Stimulated activated memory B cell treated with anti-CD40 and anti-IgM and Interleukin-4, amounts not matched to agents 10 μg/mL and 1 μg/mL and 100 μg/mL, for 72 hours (primary cell): ENCODE data around the gene EXD1.
"Not testable (repeated sequence)": the region's sequence is repeated elsewhere in the genome, so short reads cannot be mapped to it uniquely, and the experiment has no call there.

Source experiments
- ATAC-seq: fragments of 150-1000 bp; cut with Tn5 transposase; 2 replicates; pipeline ENCODE4 v1.10.0; 2021
- H3K27ac Mint-ChIP-seq: one replicate; pipeline ENCODE4 v1.8.0; 2022; ENCODE audit warnings: mild to moderate bottlenecking, mixed read lengths
- H3K27me3 Mint-ChIP-seq: one replicate; pipeline ENCODE4 v1.8.0; 2022; ENCODE audit warnings: mixed read lengths
- H3K36me3 Mint-ChIP-seq: one replicate; pipeline ENCODE4 v1.8.0; 2022; ENCODE audit warnings: mixed read lengths
- H3K4me1 Mint-ChIP-seq: one replicate; pipeline ENCODE4 v1.8.0; 2022; ENCODE audit warnings: mixed read lengths
- H3K4me3 Mint-ChIP-seq: one replicate; pipeline ENCODE4 v1.8.0; 2022; ENCODE audit warnings: mild to moderate bottlenecking, moderate library complexity, mixed read lengths
- H3K9me3 Mint-ChIP-seq: one replicate; pipeline ENCODE4 v1.8.0; 2022; ENCODE audit warnings: mixed read lengths

EXD1 gene

DNA sequence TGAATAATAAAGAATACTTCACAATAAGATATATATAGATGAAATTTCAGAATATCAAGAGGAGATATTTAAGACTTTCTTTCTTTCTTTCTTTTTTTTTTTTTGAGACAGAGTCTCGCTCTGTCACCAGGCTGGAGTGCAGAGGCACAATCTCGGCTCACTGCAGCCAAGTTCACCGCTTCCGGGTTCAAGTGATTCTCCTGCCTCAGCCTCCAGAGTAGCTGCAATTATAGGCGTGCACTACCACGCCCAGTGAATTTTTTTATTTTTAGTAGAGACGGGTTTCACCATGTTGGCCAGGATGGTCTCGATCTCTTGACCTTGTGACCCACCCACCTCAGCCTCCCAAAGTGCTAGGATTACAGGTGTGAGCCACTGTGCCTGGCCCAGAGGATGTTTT, 20.2 kb upstream of the EXD1 start:
- not testable (repeated sequence) for H3K36me3 Mint-ChIP-seq, H3K4me3 Mint-ChIP-seq, H3K27ac Mint-ChIP-seq, H3K9me3 Mint-ChIP-seq, H3K27me3 Mint-ChIP-seq, H3K4me1 Mint-ChIP-seq, ATAC-seq

- no peak for ATAC-seq
- Mint-ChIP-seq H3K36me3 (peaks cover 26% of the 10 kb centered on the region), H3K4me3 (no peak overlapping the region), H3K27ac (no peak overlapping the region), H3K4me1 (peaks cover 7% of the 10 kb centered on the region), H3K9me3 (no peaks in the 10 kb centered on the region), H3K27me3 (no peaks in the 10 kb centered on the region)
Measured at GRCh38 chr15:41241221-41241964, 10.8 kb upstream of the EXD1 start.

DNA sequence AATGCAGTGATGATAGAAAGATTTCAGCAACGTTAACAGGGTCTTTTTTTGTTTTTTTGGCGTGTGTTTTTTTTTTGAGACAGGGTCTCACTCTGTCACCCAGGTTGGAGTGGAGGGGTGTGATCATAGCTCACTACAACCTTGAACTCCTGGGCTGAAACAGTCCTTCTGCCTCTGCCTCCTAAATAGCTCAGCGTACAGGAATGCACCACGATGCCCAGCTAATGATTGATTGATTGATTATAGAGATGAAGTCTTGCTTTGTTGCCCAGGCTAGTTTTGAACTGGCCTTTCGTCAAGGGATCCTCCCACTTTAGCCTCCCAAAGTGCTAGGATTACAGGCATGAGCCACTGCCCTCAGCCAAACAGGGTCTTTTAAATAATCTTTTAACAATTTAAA, 7.5 kb upstream of the EXD1 start:
- no peaks in the 10 kb centered on the region for H3K27me3 Mint-ChIP-seq
- H3K4me1 Mint-ChIP-seq = peaks cover 15% of the 10 kb centered on the region
- H3K9me3 Mint-ChIP-seq = no peaks in the 10 kb centered on the region
- no peak overlapping the region for H3K27ac Mint-ChIP-seq
- no peak for ATAC-seq
- H3K36me3 Mint-ChIP-seq = peaks cover 8% of the 10 kb centered on the region
- no peak overlapping the region for H3K4me3 Mint-ChIP-seq

DNA sequence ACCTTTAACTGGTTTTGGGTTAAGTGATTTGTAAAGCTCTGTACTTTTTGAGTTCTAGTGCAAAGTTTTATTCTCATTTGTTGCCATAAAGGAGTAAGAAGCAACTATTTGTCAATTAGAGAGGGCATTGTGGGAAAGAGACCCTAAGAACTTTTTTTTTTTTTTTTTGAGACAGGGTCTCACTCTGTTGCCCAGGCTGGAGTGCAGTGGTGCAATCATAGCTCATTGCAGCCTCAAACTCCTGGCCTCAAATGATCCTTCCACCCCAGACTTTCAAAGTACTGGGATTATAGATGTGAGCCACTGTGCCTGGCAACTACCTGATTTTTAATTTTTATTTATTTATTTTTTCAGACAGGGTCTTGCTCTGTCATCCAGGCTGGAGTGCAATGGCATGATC, 5.4 kb upstream of the EXD1 start:
- Mint-ChIP-seq H3K9me3 (no peaks in the 10 kb centered on the region), H3K27me3 (no peaks in the 10 kb centered on the region), H3K4me3 (no peak overlapping the region), H3K4me1 (peaks cover 31% of the 10 kb centered on the region), H3K27ac (no peak overlapping the region), H3K36me3 (peaks cover 5% of the 10 kb centered on the region)
- ATAC-seq = no peak

GRCh38 chr15:41235228-41235627, 4.7 kb upstream of the EXD1 start:
- not testable (repeated sequence) for H3K4me3 Mint-ChIP-seq, H3K27ac Mint-ChIP-seq, H3K27me3 Mint-ChIP-seq, ATAC-seq, H3K36me3 Mint-ChIP-seq, H3K9me3 Mint-ChIP-seq
- peaks cover 31% of the 10 kb centered on the region for H3K4me1 Mint-ChIP-seq

- peaks cover 31% of the 10 kb centered on the region for H3K4me1 Mint-ChIP-seq
- H3K9me3 Mint-ChIP-seq = no peaks in the 10 kb centered on the region
- H3K4me3 Mint-ChIP-seq = no peak overlapping the region
- ATAC-seq = no peak
- H3K27ac Mint-ChIP-seq = no peak overlapping the region
- no peaks in the 10 kb centered on the region for H3K27me3 Mint-ChIP-seq
- peaks cover 5% of the 10 kb centered on the region for H3K36me3 Mint-ChIP-seq
Measured at GRCh38 chr15:41233367-41233771, 2.8 kb upstream of the EXD1 start.

DNA sequence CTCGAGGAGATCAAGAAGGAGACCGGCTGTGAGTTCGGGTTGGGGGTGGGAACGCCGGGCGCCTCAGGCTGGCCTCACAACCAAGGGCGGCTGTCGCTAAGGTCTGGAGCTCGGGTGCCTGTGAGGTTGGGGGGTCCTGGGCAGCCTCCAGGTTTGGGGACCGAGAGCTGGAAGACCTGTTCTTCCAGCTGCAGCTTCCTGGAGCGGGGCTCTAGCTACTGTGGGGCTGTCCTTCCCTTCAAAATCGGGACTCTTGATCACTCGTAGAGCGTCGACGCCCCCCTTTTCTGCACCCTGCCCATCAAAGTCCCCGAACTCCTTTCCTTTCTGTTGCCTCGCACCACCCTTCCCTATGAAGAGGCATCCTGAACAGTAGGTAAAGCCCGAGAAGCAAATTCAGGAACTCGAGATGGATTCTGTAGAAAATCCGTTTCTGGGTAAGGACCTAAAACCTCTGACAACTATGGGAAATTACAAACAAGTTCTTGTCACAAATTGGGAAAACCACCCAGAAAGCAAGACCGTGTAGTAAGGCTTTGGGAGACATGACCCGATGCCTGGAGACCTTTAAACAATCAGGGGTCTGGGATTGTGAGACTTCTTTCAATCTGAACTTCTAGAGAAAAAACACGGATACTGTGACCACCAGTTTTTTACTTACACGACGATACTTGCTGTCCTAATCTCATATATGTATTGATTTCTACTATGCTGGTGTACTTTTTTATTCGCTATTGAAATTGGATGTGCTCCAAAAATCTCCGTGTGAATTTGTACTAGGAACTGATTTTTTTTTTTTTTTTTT, 1.1 kb upstream of the EXD1 start:
- no peaks in the 10 kb centered on the region for H3K9me3 Mint-ChIP-seq
- H3K27ac Mint-ChIP-seq = peak overlapping the region; percentile 88
- H3K4me1 Mint-ChIP-seq = peaks cover 24% of the 10 kb centered on the region
- no peaks in the 10 kb centered on the region for H3K27me3 Mint-ChIP-seq
- ATAC-seq = peak; percentile 74
- no peaks in the 10 kb centered on the region for H3K36me3 Mint-ChIP-seq
- peak overlapping the region; percentile 93 for H3K4me3 Mint-ChIP-seq

DNA sequence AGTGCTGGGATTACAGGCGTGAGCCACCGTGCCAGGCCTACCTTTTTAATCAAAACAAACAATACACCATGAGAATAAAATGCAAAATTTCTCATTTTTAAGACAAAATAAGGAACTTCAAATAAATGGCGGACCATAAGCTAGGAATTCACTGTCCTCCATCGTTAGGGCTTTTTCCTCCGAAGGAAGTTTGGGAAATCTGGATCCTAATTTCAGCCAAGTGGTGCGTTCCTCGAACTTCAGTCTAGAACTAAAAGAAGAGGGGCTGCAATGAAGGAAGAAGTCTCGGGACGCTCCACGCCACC, 260 bp downstream of the EXD1 start:
- no peaks in the 10 kb centered on the region for H3K36me3 Mint-ChIP-seq
- H3K27ac Mint-ChIP-seq = peak overlapping the region; percentile 88
- peaks cover 24% of the 10 kb centered on the region for H3K4me1 Mint-ChIP-seq
- H3K4me3 Mint-ChIP-seq = peak overlapping the region; percentile 93
- H3K9me3 Mint-ChIP-seq = no peaks in the 10 kb centered on the region
- H3K27me3 Mint-ChIP-seq = no peaks in the 10 kb centered on the region
- ATAC-seq = no peak

DNA sequence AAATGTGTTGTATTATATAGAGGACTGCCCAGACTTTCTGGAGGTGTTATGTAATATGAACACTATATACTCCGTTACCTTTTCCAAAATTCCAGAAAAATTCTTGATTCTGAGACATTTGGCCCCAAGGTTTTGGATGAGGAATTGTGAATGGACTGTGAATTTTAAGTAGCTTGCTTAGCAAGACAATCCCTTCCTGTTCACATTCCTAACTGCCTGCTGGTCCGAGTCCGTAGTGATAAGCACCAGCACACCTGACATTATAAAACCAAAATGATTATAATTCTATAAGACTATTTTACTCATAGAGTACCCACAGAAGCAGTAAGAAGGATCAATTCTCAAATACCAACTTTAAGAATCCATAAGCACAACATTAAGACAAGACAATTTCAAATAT, 11.2 kb downstream of the EXD1 start:
- no peaks in the 10 kb centered on the region for H3K9me3 Mint-ChIP-seq
- H3K27me3 Mint-ChIP-seq = peaks cover 42% of the 10 kb centered on the region
- H3K4me1 Mint-ChIP-seq = no peaks in the 10 kb centered on the region
- no peaks in the 10 kb centered on the region for H3K36me3 Mint-ChIP-seq
- no peak for ATAC-seq
- H3K27ac Mint-ChIP-seq = no peak overlapping the region
- H3K4me3 Mint-ChIP-seq = no peak overlapping the region

DNA sequence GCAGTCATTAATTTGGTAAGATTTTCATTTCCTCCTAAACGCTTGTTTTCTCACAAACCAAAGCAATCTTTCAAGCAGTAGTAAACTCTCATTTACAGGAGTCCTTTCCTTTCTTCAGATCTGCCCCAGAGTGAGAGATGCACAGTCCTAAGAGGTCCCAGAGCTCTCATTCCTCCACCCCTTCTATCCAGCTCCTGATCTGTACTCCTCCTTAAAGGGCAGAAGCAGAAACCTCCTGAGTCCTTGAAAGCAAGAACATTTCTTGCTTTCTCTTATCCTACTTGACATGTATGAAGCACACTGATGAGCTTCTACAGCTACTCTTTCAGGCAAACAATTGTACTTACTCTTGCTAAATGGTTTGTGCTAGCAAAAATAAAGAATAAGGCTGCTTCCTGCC, 11.7 kb downstream of the EXD1 start:
- H3K27ac Mint-ChIP-seq = no peak overlapping the region
- H3K4me1 Mint-ChIP-seq = no peaks in the 10 kb centered on the region
- no peaks in the 10 kb centered on the region for H3K9me3 Mint-ChIP-seq
- H3K4me3 Mint-ChIP-seq = no peak overlapping the region
- H3K36me3 Mint-ChIP-seq = no peaks in the 10 kb centered on the region
- no peak for ATAC-seq
- H3K27me3 Mint-ChIP-seq = peaks cover 42% of the 10 kb centered on the region

DNA sequence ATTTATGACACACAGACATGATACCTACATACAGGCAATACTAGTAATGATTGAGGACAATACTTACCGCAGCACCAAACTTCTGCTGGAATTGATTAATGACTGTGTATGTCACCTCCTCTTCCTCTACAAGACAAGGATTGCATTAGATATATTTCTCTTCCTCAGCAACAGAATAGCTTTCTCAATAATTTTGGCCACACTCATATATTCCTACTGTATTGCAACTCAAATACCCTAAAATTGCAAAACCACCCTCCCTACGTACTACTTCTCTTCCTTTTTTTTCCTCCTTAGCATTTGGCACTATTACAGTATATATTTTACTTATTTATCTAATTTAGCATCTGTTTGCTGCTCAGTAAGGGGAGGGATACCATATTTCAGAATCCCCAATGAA, 14.8 kb downstream of the EXD1 start:
- Mint-ChIP-seq H3K36me3 (no peaks in the 10 kb centered on the region), H3K4me1 (no peaks in the 10 kb centered on the region), H3K27ac (no peak overlapping the region), H3K4me3 (no peak overlapping the region), H3K27me3 (peaks cover 45% of the 10 kb centered on the region), H3K9me3 (no peaks in the 10 kb centered on the region)
- no peak for ATAC-seq

GRCh38 chr15:41207687-41208448, 22.7 kb downstream of the EXD1 start:
- Mint-ChIP-seq H3K36me3 (no peaks in the 10 kb centered on the region), H3K27me3 (peaks cover 18% of the 10 kb centered on the region), H3K9me3 (no peaks in the 10 kb centered on the region), H3K4me1 (no peaks in the 10 kb centered on the region), H3K27ac (no peak overlapping the region), H3K4me3 (no peak overlapping the region)
- ATAC-seq = no peak

- Mint-ChIP-seq H3K36me3 (no peaks in the 10 kb centered on the region), H3K4me3 (no peak overlapping the region), H3K27ac (no peak overlapping the region), H3K4me1 (no peaks in the 10 kb centered on the region), H3K9me3 (no peaks in the 10 kb centered on the region), H3K27me3 (no peaks in the 10 kb centered on the region)
- no peak for ATAC-seq
Measured at GRCh38 chr15:41205315-41205714, 25.2 kb downstream of the EXD1 start.

GRCh38 chr15:41203395-41203794, 27.2 kb downstream of the EXD1 start:
- Mint-ChIP-seq H3K4me3 (no peak overlapping the region), H3K27me3 (no peaks in the 10 kb centered on the region), H3K9me3 (no peaks in the 10 kb centered on the region), H3K4me1 (no peaks in the 10 kb centered on the region), H3K27ac (no peak overlapping the region), H3K36me3 (no peaks in the 10 kb centered on the region)
- no peak for ATAC-seq

- Mint-ChIP-seq H3K36me3 (no peaks in the 10 kb centered on the region), H3K4me3 (no peak overlapping the region), H3K9me3 (no peaks in the 10 kb centered on the region), H3K4me1 (no peaks in the 10 kb centered on the region), H3K27me3 (no peaks in the 10 kb centered on the region), H3K27ac (no peak overlapping the region)
- no peak for ATAC-seq
Measured at GRCh38 chr15:41199470-41199869, 31.1 kb downstream of the EXD1 start.

DNA sequence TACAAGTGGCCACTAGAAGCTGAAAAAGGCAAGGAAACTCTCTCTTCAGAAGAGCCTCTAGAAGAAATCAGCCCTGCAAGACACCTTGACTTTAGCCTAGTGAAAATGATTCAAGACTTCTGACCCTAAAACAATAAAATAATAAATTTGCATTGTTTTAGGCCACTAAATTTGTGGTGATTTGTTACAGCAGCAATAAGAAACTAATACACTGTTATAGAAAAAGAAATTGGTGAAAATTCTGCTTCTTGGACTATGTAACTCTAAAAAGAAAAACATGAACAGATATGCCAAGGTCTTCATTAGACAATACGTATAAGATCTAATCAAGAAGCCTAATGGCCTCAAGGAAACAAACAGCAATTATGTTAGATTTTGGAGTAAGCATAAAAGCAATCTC, 36.1 kb downstream of the EXD1 start:
- no peaks in the 10 kb centered on the region for H3K9me3 Mint-ChIP-seq
- H3K36me3 Mint-ChIP-seq = no peaks in the 10 kb centered on the region
- no peak overlapping the region for H3K4me3 Mint-ChIP-seq
- no peak overlapping the region for H3K27ac Mint-ChIP-seq
- no peaks in the 10 kb centered on the region for H3K27me3 Mint-ChIP-seq
- H3K4me1 Mint-ChIP-seq = no peaks in the 10 kb centered on the region
- no peak for ATAC-seq
